ENCODE results near the gene ARF1.

ARF1 gene

DNA sequence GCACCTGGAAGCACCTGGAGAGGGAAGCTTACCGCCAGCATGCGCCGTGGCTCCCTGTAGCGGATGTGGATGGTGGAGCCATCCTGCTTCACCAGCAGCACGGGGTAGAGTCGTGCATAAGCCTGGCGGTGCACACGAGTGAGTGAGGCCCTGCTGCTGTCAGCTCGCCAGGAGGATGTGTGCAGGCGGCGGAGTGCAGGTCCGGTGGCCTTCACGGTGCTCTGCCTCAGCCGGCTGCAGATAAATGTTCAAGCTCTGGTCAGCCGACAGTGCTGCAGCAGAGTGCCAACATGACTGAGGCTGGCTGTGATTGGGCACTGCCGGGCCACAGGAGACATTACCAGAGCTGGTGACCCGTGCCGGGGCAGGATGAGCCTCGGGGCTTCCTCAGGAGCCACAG is 25.1 kb downstream of the ARF1 start:
- H3K36me3 ChIP-seq = no peaks in the 10 kb centered on the region
- no peak overlapping the region for H3K27ac ChIP-seq
- no peak for DNase-seq
- H3K9me3 ChIP-seq (ENCODE audit: severe bottlenecking) = no peaks in the 10 kb centered on the region
- H3K4me3 ChIP-seq (ENCODE audit: low read depth, low read length) = no peak overlapping the region
- H3K27me3 ChIP-seq (ENCODE audit: insufficient read depth, low read depth, severe bottlenecking) = no peaks in the 10 kb centered on the region
- TF ChIP-seq, protein P1, sequence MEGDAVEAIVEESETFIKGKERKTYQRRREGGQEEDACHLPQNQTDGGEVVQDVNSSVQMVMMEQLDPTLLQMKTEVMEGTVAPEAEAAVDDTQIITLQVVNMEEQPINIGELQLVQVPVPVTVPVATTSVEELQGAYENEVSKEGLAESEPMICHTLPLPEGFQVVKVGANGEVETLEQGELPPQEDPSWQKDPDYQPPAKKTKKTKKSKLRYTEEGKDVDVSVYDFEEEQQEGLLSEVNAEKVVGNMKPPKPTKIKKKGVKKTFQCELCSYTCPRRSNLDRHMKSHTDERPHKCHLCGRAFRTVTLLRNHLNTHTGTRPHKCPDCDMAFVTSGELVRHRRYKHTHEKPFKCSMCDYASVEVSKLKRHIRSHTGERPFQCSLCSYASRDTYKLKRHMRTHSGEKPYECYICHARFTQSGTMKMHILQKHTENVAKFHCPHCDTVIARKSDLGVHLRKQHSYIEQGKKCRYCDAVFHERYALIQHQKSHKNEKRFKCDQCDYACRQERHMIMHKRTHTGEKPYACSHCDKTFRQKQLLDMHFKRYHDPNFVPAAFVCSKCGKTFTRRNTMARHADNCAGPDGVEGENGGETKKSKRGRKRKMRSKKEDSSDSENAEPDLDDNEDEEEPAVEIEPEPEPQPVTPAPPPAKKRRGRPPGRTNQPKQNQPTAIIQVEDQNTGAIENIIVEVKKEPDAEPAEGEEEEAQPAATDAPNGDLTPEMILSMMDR (IDR thresholded peaks at IDR 0.05; ENCODE audit: low read depth, low read length) = no peak

DNA sequence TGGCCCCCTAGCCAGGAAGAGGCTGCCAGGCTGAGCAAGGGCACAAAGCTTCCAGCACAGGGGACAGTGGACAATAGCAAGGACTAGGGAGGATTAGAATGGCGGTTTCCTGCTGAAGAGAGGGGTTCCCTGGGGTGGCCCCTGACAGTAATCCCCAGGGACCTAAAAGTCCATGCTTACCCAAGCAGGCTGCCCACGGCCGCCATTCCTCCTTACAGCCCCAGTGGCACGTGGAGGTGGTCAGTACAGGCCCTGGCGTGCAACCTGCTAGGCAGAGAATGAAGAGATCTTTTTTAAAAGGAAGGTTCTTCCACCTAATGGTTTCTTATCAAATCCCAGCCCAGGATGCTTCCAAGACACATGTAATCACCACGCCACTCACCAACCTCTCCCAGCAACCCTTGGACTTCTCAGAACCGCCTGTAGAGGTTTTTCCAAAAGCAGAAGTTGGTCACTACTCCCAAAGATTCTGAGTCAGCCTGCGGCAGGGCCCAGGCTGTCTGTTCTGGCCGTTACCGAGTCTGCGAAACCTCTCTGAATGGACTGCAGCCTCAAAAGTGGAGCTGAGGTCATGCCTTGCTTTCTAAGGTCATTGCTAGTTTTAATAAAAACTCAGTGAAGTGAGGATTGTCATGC is 25.7 kb downstream of the ARF1 start:
- no peak for DNase-seq
- Histone ChIP-seq H3K27me3 (ENCODE audit: insufficient read depth, low read depth, severe bottlenecking) (no peaks in the 10 kb centered on the region), H3K9me3 (ENCODE audit: severe bottlenecking) (no peaks in the 10 kb centered on the region), H3K27ac (no peak overlapping the region), H3K36me3 (no peaks in the 10 kb centered on the region), H3K4me3 (ENCODE audit: low read depth, low read length) (peak overlapping the region; percentile 67)
- TF ChIP-seq, protein P1 (IDR thresholded peaks at IDR 0.05; ENCODE audit: low read depth, low read length) = no peak

DNA sequence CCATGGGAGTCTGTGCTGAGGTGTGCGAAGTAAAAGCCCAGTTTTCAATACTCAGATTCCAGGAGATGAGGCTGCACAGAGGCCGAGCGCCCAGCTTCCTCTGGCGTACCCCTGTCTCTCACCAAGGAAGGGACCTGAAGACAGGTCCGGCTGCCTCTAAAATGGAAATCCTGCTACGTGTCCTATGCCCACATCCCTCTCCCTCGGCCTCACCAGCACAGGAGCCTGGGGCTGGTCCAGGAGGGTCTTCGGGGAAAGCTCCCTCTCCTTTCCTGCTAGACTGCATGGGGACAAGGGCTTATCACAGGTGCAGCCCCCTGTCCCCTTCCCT is 26.2 kb downstream of the ARF1 start:
- no peaks in the 10 kb centered on the region for H3K27me3 ChIP-seq (ENCODE audit: insufficient read depth, low read depth, severe bottlenecking)
- H3K27ac ChIP-seq = peak overlapping the region; percentile 70
- peak overlapping the region; percentile 67 for H3K4me3 ChIP-seq (ENCODE audit: low read depth, low read length)
- H3K9me3 ChIP-seq (ENCODE audit: severe bottlenecking) = no peaks in the 10 kb centered on the region
- no peak for DNase-seq
- TF ChIP-seq, protein P1 (IDR thresholded peaks at IDR 0.05; ENCODE audit: low read depth, low read length) = no peak
- H3K36me3 ChIP-seq = no peaks in the 10 kb centered on the region

DNA sequence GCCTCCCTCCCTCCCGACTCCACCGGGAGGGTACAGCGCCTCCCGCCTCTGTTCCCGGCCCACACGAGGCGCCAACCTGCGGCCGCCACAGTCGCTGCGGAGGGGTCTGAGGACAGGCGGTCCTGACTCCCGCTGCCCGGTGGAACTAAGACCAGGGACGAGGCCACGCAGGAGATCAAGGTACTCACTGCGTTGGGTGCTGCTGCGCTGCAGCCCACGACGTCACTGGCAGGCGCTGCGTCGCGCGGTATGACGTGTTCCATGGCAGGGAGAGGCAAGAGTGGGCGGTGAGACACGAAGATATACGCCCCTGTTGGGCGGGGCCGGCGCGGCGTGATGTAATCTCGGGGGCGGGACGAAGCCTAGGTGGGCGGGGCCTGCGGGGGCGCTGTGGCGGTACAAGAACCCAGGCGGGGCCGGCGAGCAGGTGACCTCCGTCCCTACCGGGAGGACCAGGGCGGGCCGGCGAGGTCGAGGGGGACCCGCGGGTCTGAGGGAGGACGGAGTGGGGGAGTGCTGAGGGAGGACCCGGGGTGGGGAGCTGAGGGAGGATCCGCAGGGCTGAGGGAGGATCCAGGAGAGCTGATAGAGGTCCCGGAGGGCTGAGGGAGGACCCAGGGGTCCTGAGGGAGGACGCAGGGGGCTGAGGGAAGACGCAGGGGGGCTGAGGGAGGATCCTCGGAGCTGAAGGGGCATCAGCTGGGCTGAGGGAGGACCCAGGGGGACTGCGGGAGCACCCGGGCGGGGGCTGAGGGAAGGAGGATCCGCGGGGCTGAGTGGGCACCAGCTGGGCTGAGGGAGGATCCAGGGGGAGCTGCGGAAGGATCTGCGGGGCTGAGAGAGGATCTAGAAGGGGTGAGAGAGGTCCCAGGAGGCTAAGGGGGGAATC is 26.8 kb downstream of the ARF1 start, which contains the start of gene MRPL55:
TSS of gene MRPL55 (minus strand) at position 227 of the 889 bp plus-strand sequence. CDS start 1,039 bp downstream, outside the sequence.
- TF ChIP-seq, protein P1 (IDR thresholded peaks at IDR 0.05; ENCODE audit: low read depth, low read length) = no peak
- no peaks in the 10 kb centered on the region for H3K9me3 ChIP-seq (ENCODE audit: severe bottlenecking)
- peak within 1 kb of the TSS; percentile 70 for H3K27ac ChIP-seq
- peak; percentile 90 for DNase-seq
- peak within 1 kb of the TSS; percentile 67 for H3K4me3 ChIP-seq (ENCODE audit: low read depth, low read length)
- no peaks in the 10 kb centered on the region for H3K27me3 ChIP-seq (ENCODE audit: insufficient read depth, low read depth, severe bottlenecking)
- no peaks in the 10 kb centered on the region for H3K36me3 ChIP-seq

DNA sequence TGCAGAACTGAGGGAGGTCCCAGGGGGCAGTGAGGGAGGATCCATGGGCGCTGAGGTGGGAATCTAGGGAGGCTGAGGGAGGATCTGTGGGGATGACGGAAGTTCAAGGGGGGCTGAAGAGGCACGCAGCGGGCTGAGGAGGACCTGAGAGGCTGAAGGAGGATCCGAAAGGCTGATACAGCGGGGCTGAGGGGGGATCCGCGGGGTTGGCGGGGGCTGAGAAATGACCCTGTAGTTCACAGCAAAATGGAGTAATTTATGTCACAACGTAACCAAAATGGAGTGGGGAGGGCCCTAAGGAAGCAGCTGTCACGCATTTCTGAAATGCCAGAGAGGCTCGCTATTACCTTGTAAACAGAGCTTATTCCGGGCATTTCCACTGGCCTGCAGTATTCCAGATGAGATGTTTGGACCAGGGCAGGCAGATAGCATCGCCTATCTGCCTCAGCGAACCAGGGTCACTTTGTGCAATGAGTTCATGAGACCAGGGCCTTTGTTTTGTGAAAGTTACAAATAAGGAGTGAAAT is 27.5 kb downstream of the ARF1 start:
- no peak overlapping the region for H3K27ac ChIP-seq
- H3K4me3 ChIP-seq (ENCODE audit: low read depth, low read length) = peak overlapping the region; percentile 67
- DNase-seq = no peak

More for the DNA sequence above, 27.5 kb downstream of the ARF1 start:
- TF ChIP-seq, protein P1 (IDR thresholded peaks at IDR 0.05; ENCODE audit: low read depth, low read length) = no peak
- Histone ChIP-seq H3K36me3 (no peaks in the 10 kb centered on the region), H3K27me3 (ENCODE audit: insufficient read depth, low read depth, severe bottlenecking) (no peaks in the 10 kb centered on the region), H3K9me3 (ENCODE audit: severe bottlenecking) (no peaks in the 10 kb centered on the region)
